ENCODE measurements around the gene LRRC8D. TPM values are rescaled to one million over a fixed set of nuclear protein-coding genes. Genes with fewer than 3 reads are reported as not detected.

Gene LRRC8D
- total RNA-seq, 1 experiment from 2014 or later = 43.3 TPM

DNA sequence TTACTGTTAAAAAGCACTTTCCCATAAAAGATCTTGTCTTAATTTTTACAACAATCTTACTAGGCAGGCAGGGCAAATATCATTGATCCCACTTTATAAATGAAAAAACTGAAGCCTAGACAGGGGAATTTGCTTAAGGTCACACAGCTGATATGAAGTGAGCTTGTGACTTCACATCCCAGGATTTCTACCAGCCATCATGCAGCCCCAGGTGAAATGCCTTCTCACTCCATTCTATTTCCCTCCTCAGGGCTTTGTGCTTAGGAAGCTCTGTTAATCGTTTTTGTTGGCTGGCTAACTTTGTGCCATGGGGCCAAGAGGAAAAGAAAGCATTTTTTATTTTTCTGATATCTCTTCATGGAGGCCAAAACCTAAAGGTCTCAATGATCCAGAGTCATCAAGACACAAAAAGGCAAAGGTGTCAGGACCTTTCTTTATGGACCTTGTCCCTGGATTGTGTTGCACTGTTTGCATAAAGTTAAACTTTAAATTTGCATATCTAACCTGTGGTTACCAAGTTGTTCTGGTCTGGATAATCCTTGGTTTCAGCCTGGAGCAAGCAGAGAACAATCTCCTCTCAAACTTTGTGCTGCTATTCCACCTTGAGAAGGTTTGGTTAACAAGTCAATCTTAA lies 129.3 kb downstream of the LRRC8D start:
- no peak for TF ChIP-seq POLR2AphosphoS5 (IDR thresholded peaks at IDR 0.05; ENCODE audit: low read depth, low read length)
- TF ChIP-seq, protein P1, sequence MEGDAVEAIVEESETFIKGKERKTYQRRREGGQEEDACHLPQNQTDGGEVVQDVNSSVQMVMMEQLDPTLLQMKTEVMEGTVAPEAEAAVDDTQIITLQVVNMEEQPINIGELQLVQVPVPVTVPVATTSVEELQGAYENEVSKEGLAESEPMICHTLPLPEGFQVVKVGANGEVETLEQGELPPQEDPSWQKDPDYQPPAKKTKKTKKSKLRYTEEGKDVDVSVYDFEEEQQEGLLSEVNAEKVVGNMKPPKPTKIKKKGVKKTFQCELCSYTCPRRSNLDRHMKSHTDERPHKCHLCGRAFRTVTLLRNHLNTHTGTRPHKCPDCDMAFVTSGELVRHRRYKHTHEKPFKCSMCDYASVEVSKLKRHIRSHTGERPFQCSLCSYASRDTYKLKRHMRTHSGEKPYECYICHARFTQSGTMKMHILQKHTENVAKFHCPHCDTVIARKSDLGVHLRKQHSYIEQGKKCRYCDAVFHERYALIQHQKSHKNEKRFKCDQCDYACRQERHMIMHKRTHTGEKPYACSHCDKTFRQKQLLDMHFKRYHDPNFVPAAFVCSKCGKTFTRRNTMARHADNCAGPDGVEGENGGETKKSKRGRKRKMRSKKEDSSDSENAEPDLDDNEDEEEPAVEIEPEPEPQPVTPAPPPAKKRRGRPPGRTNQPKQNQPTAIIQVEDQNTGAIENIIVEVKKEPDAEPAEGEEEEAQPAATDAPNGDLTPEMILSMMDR (IDR thresholded peaks at IDR 0.05) = no peak
- no peak for TF ChIP-seq SIN3A (IDR thresholded peaks at IDR 0.05; ENCODE audit: borderline replicate concordance, insufficient read depth, low read depth, low read length)
- TF ChIP-seq, protein P2, sequence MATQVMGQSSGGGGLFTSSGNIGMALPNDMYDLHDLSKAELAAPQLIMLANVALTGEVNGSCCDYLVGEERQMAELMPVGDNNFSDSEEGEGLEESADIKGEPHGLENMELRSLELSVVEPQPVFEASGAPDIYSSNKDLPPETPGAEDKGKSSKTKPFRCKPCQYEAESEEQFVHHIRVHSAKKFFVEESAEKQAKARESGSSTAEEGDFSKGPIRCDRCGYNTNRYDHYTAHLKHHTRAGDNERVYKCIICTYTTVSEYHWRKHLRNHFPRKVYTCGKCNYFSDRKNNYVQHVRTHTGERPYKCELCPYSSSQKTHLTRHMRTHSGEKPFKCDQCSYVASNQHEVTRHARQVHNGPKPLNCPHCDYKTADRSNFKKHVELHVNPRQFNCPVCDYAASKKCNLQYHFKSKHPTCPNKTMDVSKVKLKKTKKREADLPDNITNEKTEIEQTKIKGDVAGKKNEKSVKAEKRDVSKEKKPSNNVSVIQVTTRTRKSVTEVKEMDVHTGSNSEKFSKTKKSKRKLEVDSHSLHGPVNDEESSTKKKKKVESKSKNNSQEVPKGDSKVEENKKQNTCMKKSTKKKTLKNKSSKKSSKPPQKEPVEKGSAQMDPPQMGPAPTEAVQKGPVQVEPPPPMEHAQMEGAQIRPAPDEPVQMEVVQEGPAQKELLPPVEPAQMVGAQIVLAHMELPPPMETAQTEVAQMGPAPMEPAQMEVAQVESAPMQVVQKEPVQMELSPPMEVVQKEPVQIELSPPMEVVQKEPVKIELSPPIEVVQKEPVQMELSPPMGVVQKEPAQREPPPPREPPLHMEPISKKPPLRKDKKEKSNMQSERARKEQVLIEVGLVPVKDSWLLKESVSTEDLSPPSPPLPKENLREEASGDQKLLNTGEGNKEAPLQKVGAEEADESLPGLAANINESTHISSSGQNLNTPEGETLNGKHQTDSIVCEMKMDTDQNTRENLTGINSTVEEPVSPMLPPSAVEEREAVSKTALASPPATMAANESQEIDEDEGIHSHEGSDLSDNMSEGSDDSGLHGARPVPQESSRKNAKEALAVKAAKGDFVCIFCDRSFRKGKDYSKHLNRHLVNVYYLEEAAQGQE (IDR thresholded peaks at IDR 0.05; ENCODE audit: insufficient read depth in 1 of 2, low read depth in 2 of 2, low read length in 1 of 2) = no peak
- DNase-seq (ENCODE audit: low read depth, low spot score) = no peak
- in situ Hi-C loops (cut with HindIII; ENCODE audit: low pct_unique_long_range_greater_than_20kb, low sequenced_read_pairs) = no loop called here
- intact Hi-C loops (cut with micrococcal nuclease; ENCODE audit: unreplicated experiment) = loop anchor here (2.0 kb wide), 1 partner anchor 15 kb away; no protein-coding TSS in a partner anchor
- H3K27me3 ChIP-seq (ENCODE audit: control insufficient read depth, insufficient read depth, low read length) = no peaks in the 10 kb centered on the region
- no peaks in the 10 kb centered on the region for H3K36me3 ChIP-seq (ENCODE audit: control insufficient read depth, insufficient read depth, low read length)
- no TSS peak for BruUV-seq (replicated peaks)
- no peak overlapping the region for H3K4me3 ChIP-seq (ENCODE audit: low read depth in 2 of 2, low read length in 2 of 2)
- no peaks in the 10 kb centered on the region for H3K4me1 ChIP-seq (ENCODE audit: control insufficient read depth, insufficient read depth, low read length)
- no peak for ATAC-seq
- CTCF ChIA-PET = no interaction called here
- POLR2A ChIA-PET = no interaction called here
- no peaks in the 10 kb centered on the region for H3K9me3 ChIP-seq (ENCODE audit: control insufficient read depth, insufficient read depth, low read depth, low read length)
- H3K27ac ChIP-seq (ENCODE audit: low read length) = no peak overlapping the region

DNA sequence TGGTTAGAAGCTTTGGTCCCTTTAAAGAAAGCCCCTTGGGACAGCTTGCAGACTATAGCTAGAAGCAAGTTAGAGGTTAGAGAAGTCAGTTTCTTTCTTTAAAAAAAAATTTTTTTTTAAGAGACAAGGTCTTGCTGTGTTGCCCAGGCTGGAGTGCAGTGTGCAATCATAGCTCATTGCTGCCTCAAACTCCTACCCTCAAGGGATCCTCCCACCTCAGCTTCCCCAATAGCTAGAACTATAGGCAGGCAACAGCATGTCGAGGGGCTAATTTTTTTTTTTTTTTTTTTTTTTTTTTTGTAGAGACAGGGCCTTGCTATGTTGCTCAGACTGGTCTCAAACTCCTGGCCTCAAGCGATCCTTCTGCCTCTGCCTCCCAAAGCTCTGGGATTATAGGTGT lies 129.9 kb downstream of the LRRC8D start:
- TF ChIP-seq TCF7L2 (IDR thresholded peaks at IDR 0.05; ENCODE audit: low read depth, low read length) (no peak), SIN3A (IDR thresholded peaks at IDR 0.05; ENCODE audit: borderline replicate concordance, insufficient read depth, low read depth, low read length) (no peak)
- TF ChIP-seq, protein P1 (IDR thresholded peaks at IDR 0.05) = no peak
- TF ChIP-seq, protein P2 (IDR thresholded peaks at IDR 0.05; ENCODE audit: insufficient read depth in 1 of 2, low read depth in 2 of 2, low read length in 1 of 2) = no peak
- H3K4me1 ChIP-seq (ENCODE audit: control insufficient read depth, insufficient read depth, low read length) = no peaks in the 10 kb centered on the region
- H3K27me3 ChIP-seq (ENCODE audit: control insufficient read depth, insufficient read depth, low read length) = no peaks in the 10 kb centered on the region
- BruUV-seq (replicated peaks) = no TSS peak
- ATAC-seq (no peak), DNase-seq (ENCODE audit: low read depth, low spot score) (no peak)
- ChIA-PET CTCF (no interaction called here), POLR2A (no interaction called here)
- in situ Hi-C loops (cut with HindIII; ENCODE audit: low pct_unique_long_range_greater_than_20kb, low sequenced_read_pairs) = no loop called here
- intact Hi-C loops (cut with micrococcal nuclease; ENCODE audit: unreplicated experiment) = loop anchor here (2.0 kb wide), 1 partner anchor 14 kb away; no protein-coding TSS in a partner anchor
- H3K27ac ChIP-seq (ENCODE audit: low read length) = no peak overlapping the region
- no peaks in the 10 kb centered on the region for H3K36me3 ChIP-seq (ENCODE audit: control insufficient read depth, insufficient read depth, low read length)
- H3K4me3 ChIP-seq (ENCODE audit: low read depth in 2 of 2, low read length in 2 of 2) = no peak overlapping the region
- H3K9me3 ChIP-seq (ENCODE audit: control insufficient read depth, insufficient read depth, low read depth, low read length) = no peaks in the 10 kb centered on the region

Data from Panc1 (cell line).